AG10803 (cell line): ENCODE data around the gene DIMT1.

Experiments
- DNase-seq: peaks from one replicate; pipeline ENCODE4 v3.0.0; 2010; ENCODE audit warnings: low read depth
- H3K4me3 ChIP-seq: 2 replicates; pipeline ENCODE4 v1.5.1; 2011; ENCODE audit warnings: mild to moderate bottlenecking, low read length, control low read depth
- CTCF ChIP-seq: conservative IDR thresholded peaks from 2 replicates; pipeline ENCODE4 v1.5.1; 2011; ENCODE audit warnings: mild to moderate bottlenecking, low read length, control low read depth, inconsistent platforms

Gene DIMT1

GRCh38 chr5:62421414-62421813 lies 17.7 kb upstream of the DIMT1 start:
- no peak overlapping the region for H3K4me3 ChIP-seq
- no peak for DNase-seq
- TF ChIP-seq CTCF: no peak

GRCh38 chr5:62419609-62420008 lies 15.9 kb upstream of the DIMT1 start:
- TF ChIP-seq CTCF: no peak
- H3K4me3 ChIP-seq: no peak overlapping the region
- no peak for DNase-seq

GRCh38 chr5:62418462-62419076 lies 14.9 kb upstream of the DIMT1 start:
- no peak for DNase-seq
- no peak for TF ChIP-seq CTCF

GRCh38 chr5:62413711-62414110 lies 10.0 kb upstream of the DIMT1 start:
- TF ChIP-seq CTCF: no peak

More at GRCh38 chr5:62418462-62419076, 14.9 kb upstream of the DIMT1 start:
- no peak overlapping the region for H3K4me3 ChIP-seq

GRCh38 chr5:62412549-62413329 lies 9.0 kb upstream of the DIMT1 start, which contains the start of gene IPO11:
TSS of gene IPO11 (plus strand) at chr5:62412763. CDS start at chr5:62437280, 24,517 bp downstream.
- DNase-seq: peak; percentile 98
- peak within 1 kb of the TSS; percentile 97 for H3K4me3 ChIP-seq
- no peak for TF ChIP-seq CTCF

More at GRCh38 chr5:62413711-62414110, 10.0 kb upstream of the DIMT1 start:
- H3K4me3 ChIP-seq: peak overlapping the region; percentile 97
- DNase-seq: no peak

- H3K4me3 ChIP-seq: no peak overlapping the region
- DNase-seq: no peak
- no peak for TF ChIP-seq CTCF
Observed at GRCh38 chr5:62395210-62395950, 8.3 kb downstream of the DIMT1 start.
